ENCODE measurements around the gene NSUN4. TPM values are rescaled to one million over a fixed set of nuclear protein-coding genes. Genes with fewer than 3 reads are reported as not detected.

Gene NSUN4
- total RNA-seq, 1 experiment from 2014 or later: 20.4 TPM

DNA sequence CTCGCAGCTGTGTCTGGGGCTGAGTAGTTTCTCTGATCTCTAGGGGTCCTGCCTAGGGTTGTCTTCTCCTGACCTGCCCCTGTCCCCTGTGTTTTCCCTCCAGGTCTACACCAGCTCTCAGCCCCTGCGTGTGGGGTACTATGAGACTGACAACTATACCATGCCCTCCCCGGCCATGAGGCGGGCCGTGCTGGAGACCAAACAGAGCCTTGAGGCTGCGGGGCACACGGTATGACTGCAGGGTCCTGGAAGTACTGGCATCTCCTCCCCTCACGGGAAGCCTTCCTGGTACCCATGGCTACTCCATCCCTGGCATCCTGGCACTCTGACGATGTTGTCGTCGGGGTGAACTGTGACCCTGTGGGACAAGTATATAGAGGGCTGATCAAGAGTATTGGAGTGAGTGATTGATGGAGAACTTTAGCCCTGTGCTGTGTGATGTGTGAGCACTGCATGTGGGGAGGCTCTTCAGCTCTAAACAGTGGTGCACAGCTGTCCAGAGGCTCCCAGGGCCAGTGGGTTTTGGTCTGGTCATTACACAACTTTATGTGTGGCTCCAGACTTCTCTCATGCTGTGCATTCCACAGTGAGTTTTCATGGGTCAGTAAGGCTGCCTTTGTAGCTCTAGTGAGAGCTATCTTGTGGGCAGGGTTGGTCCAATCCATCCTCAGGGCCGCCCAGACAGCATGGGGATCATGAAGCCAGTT is 67.9 kb downstream of the NSUN4 start:
- Histone ChIP-seq H3K79me1 (ENCODE audit: insufficient read depth, low read depth, low read length, poor library complexity, severe bottlenecking) (no peaks in the 10 kb centered on the region), H3K14ac (ENCODE audit: insufficient read depth, low read length) (no peak overlapping the region), H3T11ph (ENCODE audit: low read length) (no peak overlapping the region), H2BK5ac (ENCODE audit: insufficient read length, low read length) (no peak overlapping the region), H3K9me3 (ENCODE audit: control insufficient read depth, low read depth, low read length) (no peaks in the 10 kb centered on the region), H2BK20ac (ENCODE audit: low read depth, low read length, poor library complexity, severe bottlenecking) (no peak overlapping the region), H3K18ac (ENCODE audit: insufficient read length, low read depth, low read length) (no peak overlapping the region), H2BK15ac (ENCODE audit: low read depth, low read length) (no peak overlapping the region), H2AFZ (ENCODE audit: low read length) (no peak overlapping the region), H3K4ac (ENCODE audit: low read depth, low read length) (no peak overlapping the region), H3K4me1 (ENCODE audit: insufficient read depth, low read length) (no peaks in the 10 kb centered on the region; the same call in 1 of the 2 replicates), H4K91ac (ENCODE audit: insufficient read length, low read depth, low read length) (no peak overlapping the region), H2BK120ac (ENCODE audit: low read depth, low read length, poor library complexity, severe bottlenecking) (no peak overlapping the region), H3K79me2 (ENCODE audit: insufficient read depth, low read length) (no peaks in the 10 kb centered on the region), H3K23me2 (ENCODE audit: insufficient read length, low read depth, low read length, poor library complexity, severe bottlenecking) (no peaks in the 10 kb centered on the region), H3K9ac (ENCODE audit: extremely low read depth, insufficient read length, low read length) (no peak overlapping the region), H3K23ac (ENCODE audit: insufficient read length, low read depth, low read length) (no peak overlapping the region), H2AK5ac (ENCODE audit: insufficient read length, low read length) (no peak overlapping the region), H3K27me3 (ENCODE audit: insufficient read depth, low read length) (no peaks in the 10 kb centered on the region), H4K20me1 (ENCODE audit: control insufficient read depth, insufficient read depth, insufficient read length) (no peaks in the 10 kb centered on the region), H3K56ac (ENCODE audit: insufficient read length, low read depth, low read length) (no peak overlapping the region), H4K8ac (replicated peaks; ENCODE audit: insufficient read length, low read depth, low read length) (no peak overlapping the region), H2BK12ac (ENCODE audit: insufficient read length, low read depth, low read length) (no peak overlapping the region), H3K27ac (ENCODE audit: insufficient read length, low read depth, low read length) (no peak overlapping the region), H4K5ac (ENCODE audit: insufficient read length, low read depth, low read length) (no peak overlapping the region), H3K4me2 (ENCODE audit: insufficient read depth, insufficient read length, low read length) (no peak overlapping the region)
- no CpG with 5 or more reads among the region's 12 CpGs for WGBS (ENCODE audit: extremely low coverage, insufficient read length, low lambda C conversion rate)
- no peak overlapping the region; a peak in 1 of 7 replicates for H3K27ac Mint-ChIP-seq
- no peak for DNase-seq
- peaks cover 2 to 11% (median 8%) of the 10 kb centered on the region in 3 experiments; a peak in 6 of 7 replicates for H3K36me3 Mint-ChIP-seq (ENCODE audit: insufficient read depth in 1 of 3, low read depth in 3 of 3)
- H3K4me1 Mint-ChIP-seq: peaks cover 13 to 23% of the 10 kb centered on the region in 2 experiments
- H3K4me3 Mint-ChIP-seq: no peak overlapping the region
- TF ChIP-seq, protein P1, sequence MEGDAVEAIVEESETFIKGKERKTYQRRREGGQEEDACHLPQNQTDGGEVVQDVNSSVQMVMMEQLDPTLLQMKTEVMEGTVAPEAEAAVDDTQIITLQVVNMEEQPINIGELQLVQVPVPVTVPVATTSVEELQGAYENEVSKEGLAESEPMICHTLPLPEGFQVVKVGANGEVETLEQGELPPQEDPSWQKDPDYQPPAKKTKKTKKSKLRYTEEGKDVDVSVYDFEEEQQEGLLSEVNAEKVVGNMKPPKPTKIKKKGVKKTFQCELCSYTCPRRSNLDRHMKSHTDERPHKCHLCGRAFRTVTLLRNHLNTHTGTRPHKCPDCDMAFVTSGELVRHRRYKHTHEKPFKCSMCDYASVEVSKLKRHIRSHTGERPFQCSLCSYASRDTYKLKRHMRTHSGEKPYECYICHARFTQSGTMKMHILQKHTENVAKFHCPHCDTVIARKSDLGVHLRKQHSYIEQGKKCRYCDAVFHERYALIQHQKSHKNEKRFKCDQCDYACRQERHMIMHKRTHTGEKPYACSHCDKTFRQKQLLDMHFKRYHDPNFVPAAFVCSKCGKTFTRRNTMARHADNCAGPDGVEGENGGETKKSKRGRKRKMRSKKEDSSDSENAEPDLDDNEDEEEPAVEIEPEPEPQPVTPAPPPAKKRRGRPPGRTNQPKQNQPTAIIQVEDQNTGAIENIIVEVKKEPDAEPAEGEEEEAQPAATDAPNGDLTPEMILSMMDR (conservative IDR thresholded peaks at IDR 0.05): no peak
- no peaks in the 10 kb centered on the region for H3K27me3 Mint-ChIP-seq (ENCODE audit: low read depth)
- H3K9me3 Mint-ChIP-seq: no peaks in the 10 kb centered on the region
